K562 (cell line): ENCODE data around the gene PPEF2. TPM values are rescaled to one million over a fixed set of nuclear protein-coding genes. Genes with fewer than 3 reads are reported as not detected.

Source experiments
- ATAC-seq: fragments of 200-7000 bp; cut with Tn5 transposase; 3 replicates; pipeline ENCODE4 v1.9.1; 2020; ENCODE audit warnings: moderate library complexity
- BruUV-seq: library from RNA; stranded (reverse); fragments of 400-500 nt; replicated peaks from 2 replicates; lab custom pipeline; 2021; lab: Mats Ljungman, UMichigan
- CTCF ChIA-PET: fragments of 300-600 bp; formaldehyde crosslinking; extraction: SDS; loops from one replicate; lab custom pipeline; 2021; ENCODE audit warnings: low intra/inter-chr PET ratio; lab: Yijun Ruan, JAX
- POLR2A ChIA-PET: fragments of 300-600, 350-650 bp; sonication (Branson Sonifier 250); formaldehyde crosslinking; extraction: SDS; loops from one replicate; lab custom pipeline; 2021; ENCODE audit warnings: antibody characterized with exemption, inconsistent platforms; lab: Yijun Ruan, JAX
- DNase-seq, 4 experiments: peaks; one replicate each; pipeline versions ENCODE4 v3.0.0 to v3.0.0-alpha.2; 2011 to 2018; ENCODE audit warnings: low spot score in 3 of 4, mixed read lengths in 3 of 4; ENCODE audit errors: extremely low read depth in 1 of 4
- FAIRE-seq: peaks from 2 replicates; lab custom pipeline; 2011; peaks lifted over from hg19 to GRCh38; lab: Jason Lieb, UNC
- H2AFZ ChIP-seq: 2 replicates; pipeline ENCODE4 v1.6.0; 2011; ENCODE audit warnings: low read depth, low read length, control low read depth, inconsistent platforms
- H3K27ac ChIP-seq: fragments of 200-600 bp; 3 replicates; pipeline ENCODE4 v1.8.0; 2011; ENCODE audit warnings: low read depth, mild to moderate bottlenecking, control low read depth, inconsistent platforms, low read length, moderate library complexity, mixed read lengths; ENCODE audit errors: extremely low read depth
- H3K27me3 ChIP-seq, 2 experiments: fragments of 300-600 bp in 1 of 2; 2 replicates in 1 of 2; 3 replicates in 1 of 2; pipeline versions ENCODE4 v1.6.0 to v1.8.0; 2011; ENCODE audit warnings: inconsistent platforms in 2 of 2, low read length in 2 of 2, mild to moderate bottlenecking in 1 of 2, mixed read lengths in 1 of 2, moderate library complexity in 1 of 2; ENCODE audit not compliant: control insufficient read depth in 2 of 2, insufficient read depth in 2 of 2
- H3K36me3 ChIP-seq: fragments of 300-600 bp; 3 replicates; pipeline ENCODE4 v1.8.0; 2011; ENCODE audit warnings: mild to moderate bottlenecking, low read length, inconsistent platforms; ENCODE audit not compliant: control insufficient read depth, insufficient read depth
- H3K4me1 ChIP-seq, 2 experiments: fragments of 200-600 bp in 1 of 2; replicated peaks in 1 of 2; 2 replicates in 1 of 2; 3 replicates in 1 of 2; pipeline versions ENCODE4 v1.5.1 to v1.8.0; 2011; ENCODE audit warnings: inconsistent platforms in 2 of 2, low read length in 2 of 2, mild to moderate bottlenecking in 1 of 2, mixed read lengths in 1 of 2, moderate library complexity in 1 of 2; ENCODE audit not compliant: control insufficient read depth in 2 of 2, insufficient read depth in 2 of 2
- H3K4me2 ChIP-seq: 2 replicates; pipeline ENCODE4 v1.6.1; 2011; ENCODE audit warnings: low read length, control low read depth, inconsistent platforms, mixed read lengths; ENCODE audit not compliant: insufficient read depth
- H3K4me3 ChIP-seq: fragments of 200-600 bp; sonication (generic), shearing (Covaris generic); 2 replicates; pipeline ENCODE4 v1.5.1; 2016; ENCODE audit warnings: control low read depth, inconsistent platforms
- H3K79me2 ChIP-seq: fragments of 200-600 bp; 3 replicates; pipeline ENCODE4 v1.8.0; 2011; ENCODE audit warnings: low read length, inconsistent platforms; ENCODE audit not compliant: control insufficient read depth, insufficient read depth
- H3K9ac ChIP-seq, 2 experiments: 2 replicates each; pipeline versions ENCODE4 v1.6.0 to v1.6.1; 2011; ENCODE audit warnings: low read depth in 2 of 2, low read length in 2 of 2, control low read depth in 1 of 2, inconsistent platforms in 1 of 2, mild to moderate bottlenecking in 1 of 2, mixed read lengths in 1 of 2; ENCODE audit not compliant: insufficient read depth in 1 of 2
- H3K9me1 ChIP-seq: one replicate; pipeline ENCODE4 v1.6.0; 2011; ENCODE audit warnings: inconsistent platforms, mild to moderate bottlenecking, low read length, moderate library complexity; ENCODE audit not compliant: control insufficient read depth, insufficient read depth
- H3K9me3 ChIP-seq: replicated peaks from 2 replicates; pipeline ENCODE4 v1.5.1; 2011; ENCODE audit warnings: low read depth, low read length, inconsistent platforms; ENCODE audit not compliant: control insufficient read depth, insufficient read depth
- H4K20me1 ChIP-seq: replicated peaks from 2 replicates; pipeline ENCODE4 v1.6.1; 2011; ENCODE audit warnings: low read length, inconsistent platforms, mixed read lengths; ENCODE audit not compliant: control insufficient read depth, insufficient read depth
- CBFA2T2 ChIP-seq: fragments of 450-650 bp; conservative IDR thresholded peaks from 2 replicates; pipeline ENCODE4 v1.6.1; 2017; ENCODE audit warnings: mild to moderate bottlenecking
- CREB5 ChIP-seq: fragments of 250-450 bp; sonication (Bioruptor Pico); IDR thresholded peaks from 2 replicates; pipeline ENCODE4 v1.5.0; 2020; ENCODE audit warnings: mild to moderate bottlenecking
- ELK1 ChIP-seq: sonication (generic); formaldehyde crosslinking; IDR thresholded peaks from 2 replicates; pipeline ENCODE4 v1.8.1; 2022; ENCODE audit warnings: missing genetic modification reagents
- ERF ChIP-seq: fragments of 450-650 bp; formaldehyde crosslinking; IDR thresholded peaks from 2 replicates; pipeline ENCODE4 v1.4.0; 2020; ENCODE audit warnings: mild to moderate bottlenecking, mixed read lengths
- EWSR1 ChIP-seq: fragments of 450-650 bp; IDR thresholded peaks from 2 replicates; pipeline ENCODE4 v1.6.1; 2018; ENCODE audit warnings: borderline replicate concordance, mild to moderate bottlenecking, low read depth, moderate library complexity; ENCODE audit not compliant: partially characterized antibody
- FOXK1 ChIP-seq: sonication (generic); formaldehyde crosslinking; IDR thresholded peaks from 2 replicates; pipeline ENCODE4 v1.8.0; 2022; ENCODE audit warnings: missing genetic modification reagents, mild to moderate bottlenecking, borderline replicate concordance
- FOXK2 ChIP-seq, 2 experiments: fragments of 450-650 bp; IDR thresholded peaks in 1 of 2; conservative IDR thresholded peaks in 1 of 2; 2 replicates each; pipeline ENCODE4 v1.6.1; 2016; ENCODE audit warnings: low read depth in 2 of 2, mild to moderate bottlenecking in 1 of 2
- GTF2F1 ChIP-seq: IDR thresholded peaks from 2 replicates; pipeline ENCODE4 v1.6.1; 2011; ENCODE audit warnings: low read depth, low read length, improper control_type of control experiment
- KAT7 ChIP-seq: sonication (generic); formaldehyde crosslinking; IDR thresholded peaks from 2 replicates; pipeline ENCODE4 v1.8.0; 2022; ENCODE audit warnings: missing genetic modification reagents, mild to moderate bottlenecking, borderline replicate concordance
- KDM4B ChIP-seq, 2 experiments: fragments of 450-650 bp in 1 of 2; sonication (generic) in 1 of 2; IDR thresholded peaks; 2 replicates each; pipeline ENCODE4 v1.6.1; 2016 to 2017; ENCODE audit warnings: borderline replicate concordance in 2 of 2, antibody characterized with exemption in 1 of 2, low read depth in 1 of 2, mild to moderate bottlenecking in 1 of 2
- MCM2 ChIP-seq: fragments of 450-650 bp; IDR thresholded peaks from 2 replicates; pipeline ENCODE4 v1.6.1; 2017; ENCODE audit warnings: low read depth, mild to moderate bottlenecking
- MITF ChIP-seq: IDR thresholded peaks from 2 replicates; pipeline ENCODE4 v1.6.1; 2014; ENCODE audit warnings: antibody characterized with exemption
- NCOA4 ChIP-seq: fragments of 450-650 bp; IDR thresholded peaks from 2 replicates; pipeline ENCODE4 v1.6.1; 2018; ENCODE audit warnings: mild to moderate bottlenecking; ENCODE audit not compliant: partially characterized antibody
- PHF20 ChIP-seq: fragments of 450-650 bp; IDR thresholded peaks from 2 replicates; pipeline ENCODE4 v1.6.1; 2018; ENCODE audit not compliant: partially characterized antibody
- RNF2 ChIP-seq: sonication (generic); IDR thresholded peaks from 2 replicates; pipeline ENCODE4 v1.6.1; 2016
- TBL1XR1 ChIP-seq, 2 experiments: IDR thresholded peaks; 2 replicates each; pipeline ENCODE4 v1.6.1; 2012; ENCODE audit warnings: improper control_type of control experiment in 2 of 2, low read length in 2 of 2, mild to moderate bottlenecking in 1 of 2
- TFAP4 ChIP-seq: sonication (generic); formaldehyde crosslinking; IDR thresholded peaks from 2 replicates; pipeline ENCODE4 v1.8.0; 2022; ENCODE audit warnings: missing genetic modification reagents, mild to moderate bottlenecking, moderate library complexity, borderline replicate concordance
- THRAP3 ChIP-seq: fragments of 450-650 bp; IDR thresholded peaks from 2 replicates; pipeline ENCODE4 v1.6.1; 2016; ENCODE audit warnings: mild to moderate bottlenecking, inconsistent platforms, borderline replicate concordance
- ZNF239 ChIP-seq: fragments of 250-450 bp; sonication (Bioruptor Pico); IDR thresholded peaks from 2 replicates; pipeline ENCODE4 v1.4.0; 2020; ENCODE audit warnings: mild to moderate bottlenecking
- WGBS: fragments of 100-300 bp; shearing (Covaris generic); methylation state at CpG from one replicate; pipeline ENCODE4 v1.1.6; 2016; ENCODE audit warnings: low coverage, mixed read lengths; ENCODE audit not compliant: insufficient coverage; ENCODE audit errors: missing lambda C conversion rate; 5-methylcytosine and 5-hydroxymethylcytosine counted together
- in situ Hi-C: fragments of 300-500 bp; cut with MboI; formaldehyde crosslinking; loops from 4 replicates; pipeline ENCODE4 v1.15.0; 2018; ENCODE audit warnings: inconsistent platforms, mixed read lengths
- intact Hi-C: fragments of 100-400 bp; cut with micrococcal nuclease; formaldehyde crosslinking; loops from 2 replicates; pipeline ENCODE4 v1.14.2; 2022
- polyA plus RNA-seq, 8 experiments: library from polyadenylated mRNA; depleted of rRNA in 4 of 8; stranded (reverse) in 5 of 8; unstranded in 3 of 8; fragments of >200 nt; fragmentation: Nextera tagmentation in 2 of 8; fragmentation: Illumina TruSeq in 1 of 8; extraction: Ambion mirVana in 2 of 8; extraction: Trizol in 1 of 8; gene quantifications; 2 replicates each; pipeline versions ENCODE4 v1.2.1 to v1.2.3, GENCODE V29; 2011 to 2014; ENCODE audit warnings: inconsistent platforms in 1 of 8, missing spikeins in 1 of 8
- total RNA-seq, 7 experiments: library from RNA; depleted of rRNA in 6 of 7; stranded (reverse); fragments of >200 nt in 6 of 7; fragmentation: Illumina TruSeq in 2 of 7; extraction: Trizol in 2 of 7; gene quantifications; 2 replicates each; pipeline versions ENCODE4 v1.2.1 to v1.2.3, GENCODE V29; 2011 to 2021; ENCODE audit warnings: low replicate concordance in 1 of 7

Gene PPEF2
- total and polyA plus RNA-seq, 9 of the 15 experiments (the other 6 are each of a cell fraction or from before 2014, with no cell fraction given) = not detected

DNA sequence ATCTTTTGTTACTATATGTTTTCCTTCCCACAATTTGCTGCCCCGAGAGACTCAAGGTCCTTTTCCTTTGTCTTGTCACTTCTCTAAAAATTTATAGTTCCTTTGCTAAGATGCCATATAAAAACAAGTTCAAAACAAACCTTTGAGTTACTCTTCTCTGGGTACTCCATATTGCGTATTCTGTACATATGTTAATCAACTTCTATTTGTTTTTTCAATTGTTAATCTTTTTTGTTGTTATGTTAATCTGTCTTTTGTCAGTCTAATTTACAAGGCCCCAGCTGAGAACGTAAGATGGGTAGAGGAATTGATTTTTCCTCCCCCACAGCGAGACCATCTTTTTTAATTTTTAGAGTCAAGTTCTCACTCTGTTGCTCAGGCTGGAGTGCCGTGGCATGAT, 7.2 kb upstream of the PPEF2 start (continued):
- TF ChIP-seq TFAP4 (no peak), PHF20 (no peak), NCOA4 (no peak), CBFA2T2 (no peak)

DNA sequence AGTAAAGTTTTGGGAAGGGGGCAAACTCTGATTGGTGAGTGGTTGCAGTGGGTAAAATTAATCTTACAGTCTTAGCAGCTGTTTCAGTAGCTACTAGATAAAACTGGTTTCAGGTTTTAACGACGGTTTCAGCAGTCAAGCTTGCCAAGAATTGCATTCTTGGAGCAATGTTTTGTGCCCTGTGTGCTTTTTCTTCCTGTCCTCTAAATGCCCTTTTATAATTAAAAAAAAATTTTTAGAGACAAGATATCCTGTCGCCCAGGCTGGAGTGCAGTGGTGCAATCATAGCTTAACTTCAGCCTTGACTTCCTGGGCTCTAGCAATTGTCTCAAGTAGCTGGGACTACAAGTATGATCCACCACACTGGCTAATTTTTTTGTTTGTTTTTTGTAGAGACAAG, 6.3 kb upstream of the PPEF2 start:
- WGBS = 5% methylated on average over 3 of the region's 3 CpGs
- H4K20me1 ChIP-seq = no peaks in the 10 kb centered on the region
- intact Hi-C loops = no loop called here
- H3K9ac ChIP-seq = no peak overlapping the region
- H3K79me2 ChIP-seq = no peaks in the 10 kb centered on the region
- peak overlapping the region; percentile 4; the same call in 1 of the 2 replicates for H2AFZ ChIP-seq
- DNase-seq = no peak
- no TSS peak for BruUV-seq
- no peak overlapping the region for H3K4me3 ChIP-seq
- in situ Hi-C loops = loop anchor here (5.0 kb wide), 1 partner anchor 179 kb away; no protein-coding TSS in a partner anchor
- H3K9me3 ChIP-seq = no peaks in the 10 kb centered on the region
- no peak for FAIRE-seq
- ChIA-PET POLR2A (interaction anchor here (0.6 to 1.0 kb wide), 2 partner anchors 19 to 1394 kb away, joined by 3 read pairs; no protein-coding TSS in a partner anchor), CTCF (no interaction called here)
- H3K27ac ChIP-seq = no peak overlapping the region
- no peak for ATAC-seq
- H3K9me1 ChIP-seq = no peaks in the 10 kb centered on the region
- H3K27me3 ChIP-seq = peaks cover 0 to 7% of the 10 kb centered on the region in 2 experiments; a peak in 1 of 5 replicates
- H3K36me3 ChIP-seq = no peaks in the 10 kb centered on the region
- H3K4me2 ChIP-seq = no peak overlapping the region
- H3K4me1 ChIP-seq = no peaks in the 10 kb centered on the region
- TF ChIP-seq KAT7 (no peak), CREB5 (no peak), MITF (no peak), RNF2 (no peak), TBL1XR1 (IDR thresholded peaks at IDR 0.05; ENCODE audit: low read length in 2 of 2) (no peak), ELK1 (no peak), GTF2F1 (no peak), ERF (no peak), ZNF239 (no peak), MCM2 (no peak), FOXK1 (CRISPR knock-in tag) (no peak), THRAP3 (no peak), EWSR1 (no peak), FOXK2 (conservative IDR thresholded peaks at IDR 0.05 in 1 of 2, IDR thresholded peaks at IDR 0.05 in 1 of 2; ENCODE audit: low read depth in 2 of 2) (no peak), KDM4B (IDR thresholded peaks at IDR 0.05; ENCODE audit: borderline replicate concordance in 2 of 2, low read depth in 1 of 2) (no peak)
